ENCODE measurements around the gene CAVIN2.

CAVIN2 gene

DNA sequence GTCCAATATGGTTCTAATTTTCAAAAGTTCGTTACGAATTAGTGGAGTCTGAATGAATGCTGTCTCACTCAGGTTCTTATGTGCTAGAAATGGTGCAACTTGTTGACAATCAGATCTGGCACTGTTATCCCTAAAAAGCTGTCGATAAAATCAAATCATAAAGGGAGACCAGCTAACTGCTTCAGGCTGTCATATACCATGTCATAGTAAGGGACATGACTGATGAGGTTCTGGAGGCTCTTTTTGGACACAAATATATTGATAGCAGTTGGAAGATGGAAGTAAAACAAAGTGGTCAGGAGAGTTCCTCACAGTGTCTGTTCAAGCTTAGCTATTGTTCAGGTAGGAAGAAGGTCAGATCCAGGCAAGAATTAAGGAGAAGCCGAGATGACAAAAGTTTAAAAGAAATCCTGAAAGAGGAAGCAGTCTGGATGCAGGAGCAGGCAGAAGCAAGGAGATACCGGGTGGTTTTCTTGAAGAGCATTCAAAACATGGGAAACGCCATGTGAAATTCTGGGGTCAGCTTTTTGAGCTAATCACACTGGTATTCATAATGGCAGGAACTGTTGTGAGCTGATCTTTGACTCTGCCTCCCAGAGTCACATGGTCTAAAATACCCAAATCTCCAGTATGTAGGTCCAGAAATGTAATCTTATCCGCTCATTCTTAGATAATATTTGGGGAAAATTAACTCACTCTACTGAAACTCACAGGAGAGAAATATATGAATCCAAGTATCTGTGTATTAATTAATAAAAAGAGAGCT is 9.4 kb upstream of the CAVIN2 start:
- H3K79me2 ChIP-seq (ENCODE audit: control insufficient read depth, low read length): no peaks in the 10 kb centered on the region
- H4K20me1 ChIP-seq (ENCODE audit: control insufficient read depth, insufficient read depth, low read depth, low read length): no peaks in the 10 kb centered on the region
- H3K27ac ChIP-seq (ENCODE audit: low read depth, low read length): no peak overlapping the region
- H3K36me3 ChIP-seq (ENCODE audit: control insufficient read depth, low read length): no peaks in the 10 kb centered on the region
- H3K27me3 ChIP-seq (ENCODE audit: control insufficient read depth, low read length): no peaks in the 10 kb centered on the region
- H3K4me1 ChIP-seq (ENCODE audit: control insufficient read depth, low read length): no peaks in the 10 kb centered on the region
- H3F3A ChIP-seq (ENCODE audit: control insufficient read depth, insufficient read depth): no peaks in the 10 kb centered on the region
- no peak for TF ChIP-seq EZH2phosphoT487 (IDR thresholded peaks at IDR 0.05; ENCODE audit: borderline replicate concordance, low read length)
- TF ChIP-seq, protein P1, sequence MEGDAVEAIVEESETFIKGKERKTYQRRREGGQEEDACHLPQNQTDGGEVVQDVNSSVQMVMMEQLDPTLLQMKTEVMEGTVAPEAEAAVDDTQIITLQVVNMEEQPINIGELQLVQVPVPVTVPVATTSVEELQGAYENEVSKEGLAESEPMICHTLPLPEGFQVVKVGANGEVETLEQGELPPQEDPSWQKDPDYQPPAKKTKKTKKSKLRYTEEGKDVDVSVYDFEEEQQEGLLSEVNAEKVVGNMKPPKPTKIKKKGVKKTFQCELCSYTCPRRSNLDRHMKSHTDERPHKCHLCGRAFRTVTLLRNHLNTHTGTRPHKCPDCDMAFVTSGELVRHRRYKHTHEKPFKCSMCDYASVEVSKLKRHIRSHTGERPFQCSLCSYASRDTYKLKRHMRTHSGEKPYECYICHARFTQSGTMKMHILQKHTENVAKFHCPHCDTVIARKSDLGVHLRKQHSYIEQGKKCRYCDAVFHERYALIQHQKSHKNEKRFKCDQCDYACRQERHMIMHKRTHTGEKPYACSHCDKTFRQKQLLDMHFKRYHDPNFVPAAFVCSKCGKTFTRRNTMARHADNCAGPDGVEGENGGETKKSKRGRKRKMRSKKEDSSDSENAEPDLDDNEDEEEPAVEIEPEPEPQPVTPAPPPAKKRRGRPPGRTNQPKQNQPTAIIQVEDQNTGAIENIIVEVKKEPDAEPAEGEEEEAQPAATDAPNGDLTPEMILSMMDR (IDR thresholded peaks at IDR 0.05; ENCODE audit: low read depth, low read length, poor library complexity, severe bottlenecking): no peak
- no peak overlapping the region for H3K4me3 ChIP-seq (ENCODE audit: low read length)
- H3K9me2 ChIP-seq (replicated peaks; ENCODE audit: control insufficient read depth, low read length): no peaks in the 10 kb centered on the region; the same call in 1 of the 2 replicates
- H3K9me3 ChIP-seq (ENCODE audit: control insufficient read depth, insufficient read depth, low read length): no peaks in the 10 kb centered on the region
- H3K4me2 ChIP-seq (ENCODE audit: low read length): no peak overlapping the region

DNA sequence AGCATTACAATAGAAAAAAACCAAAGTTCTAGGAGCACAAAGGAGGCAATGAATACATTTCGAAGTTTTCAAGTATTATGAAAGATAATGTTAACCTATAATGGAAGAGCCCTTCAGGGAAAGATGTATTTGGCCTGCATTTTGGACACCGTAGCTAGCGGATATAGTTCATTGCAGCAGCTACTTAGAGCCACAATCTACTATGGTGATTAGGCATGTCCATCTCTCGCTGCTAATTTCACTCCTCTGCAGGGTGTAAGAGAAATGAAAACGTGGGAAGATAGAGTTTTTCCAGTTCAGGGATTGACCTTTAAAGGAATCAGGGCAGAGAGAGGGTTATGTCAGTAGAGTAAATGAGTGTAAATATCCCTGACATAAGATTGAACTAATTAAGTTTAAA is 8.5 kb upstream of the CAVIN2 start:
- Histone ChIP-seq H4K20me1 (ENCODE audit: control insufficient read depth, insufficient read depth, low read depth, low read length) (no peaks in the 10 kb centered on the region), H3K9me3 (ENCODE audit: control insufficient read depth, insufficient read depth, low read length) (no peaks in the 10 kb centered on the region), H3K27me3 (ENCODE audit: control insufficient read depth, low read length) (no peaks in the 10 kb centered on the region), H3K4me2 (ENCODE audit: low read length) (no peak overlapping the region), H3K36me3 (ENCODE audit: control insufficient read depth, low read length) (no peaks in the 10 kb centered on the region), H3K4me3 (ENCODE audit: low read length) (no peak overlapping the region), H3K79me2 (ENCODE audit: control insufficient read depth, low read length) (no peaks in the 10 kb centered on the region), H3F3A (ENCODE audit: control insufficient read depth, insufficient read depth) (no peaks in the 10 kb centered on the region), H3K4me1 (ENCODE audit: control insufficient read depth, low read length) (no peaks in the 10 kb centered on the region), H3K27ac (ENCODE audit: low read depth, low read length) (no peak overlapping the region), H3K9me2 (replicated peaks; ENCODE audit: control insufficient read depth, low read length) (no peaks in the 10 kb centered on the region; the same call in 1 of the 2 replicates)
- no peak for TF ChIP-seq EZH2phosphoT487 (IDR thresholded peaks at IDR 0.05; ENCODE audit: borderline replicate concordance, low read length)
- TF ChIP-seq, protein P1 (IDR thresholded peaks at IDR 0.05; ENCODE audit: low read depth, low read length, poor library complexity, severe bottlenecking): no peak

DNA sequence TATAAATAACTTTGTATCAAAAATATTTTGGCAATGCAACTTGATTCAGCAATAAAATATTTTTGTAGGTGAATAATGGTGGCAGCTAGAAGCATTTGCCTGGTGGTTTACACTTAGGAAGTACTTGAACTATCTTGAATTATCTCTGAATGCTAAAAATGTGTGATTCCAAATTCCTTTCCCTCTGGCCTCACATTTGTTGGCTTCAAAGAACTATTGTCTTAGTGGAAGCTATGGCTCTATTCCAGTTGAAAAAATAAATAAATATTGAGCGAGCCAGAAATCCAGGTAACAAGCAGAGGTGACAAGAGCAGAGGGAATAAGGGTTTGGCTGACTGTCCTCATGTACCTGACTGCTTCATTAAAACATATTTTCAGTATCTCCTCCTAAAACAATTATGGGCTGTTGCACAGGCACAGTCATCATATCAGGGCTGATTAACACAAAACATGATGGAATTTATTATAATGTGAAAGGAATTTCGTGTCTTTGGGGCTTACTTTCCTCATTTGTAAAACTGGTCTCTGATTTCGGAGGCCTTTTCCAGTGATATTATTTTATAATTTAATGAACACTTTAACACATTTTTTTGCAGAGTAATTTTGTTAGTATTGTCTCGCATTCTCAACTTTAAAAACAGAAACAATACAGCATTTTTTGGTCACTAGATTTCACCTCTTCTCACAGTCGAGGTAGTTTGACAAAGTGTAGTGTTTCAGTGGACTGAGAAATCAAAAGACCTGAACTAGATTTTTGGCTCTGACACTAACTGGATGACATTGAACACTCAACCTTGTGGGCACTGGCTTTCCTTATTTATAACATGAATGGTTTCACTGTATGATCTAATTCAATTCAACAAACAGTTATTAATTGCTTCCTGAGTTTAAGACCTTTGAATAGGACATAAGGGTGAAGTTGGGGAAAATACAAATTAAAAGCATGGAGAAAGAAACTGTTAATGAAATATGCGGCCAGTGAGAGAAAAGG is 7.8 kb upstream of the CAVIN2 start:
- no peak overlapping the region for H3K4me3 ChIP-seq (ENCODE audit: low read length)
- H4K20me1 ChIP-seq (ENCODE audit: control insufficient read depth, insufficient read depth, low read depth, low read length): no peaks in the 10 kb centered on the region
- H3K9me3 ChIP-seq (ENCODE audit: control insufficient read depth, insufficient read depth, low read length): no peaks in the 10 kb centered on the region
- no peaks in the 10 kb centered on the region; the same call in 1 of the 2 replicates for H3K9me2 ChIP-seq (replicated peaks; ENCODE audit: control insufficient read depth, low read length)
- H3K79me2 ChIP-seq (ENCODE audit: control insufficient read depth, low read length): no peaks in the 10 kb centered on the region
- no peak overlapping the region for H3K27ac ChIP-seq (ENCODE audit: low read depth, low read length)
- no peaks in the 10 kb centered on the region for H3K27me3 ChIP-seq (ENCODE audit: control insufficient read depth, low read length)
- H3F3A ChIP-seq (ENCODE audit: control insufficient read depth, insufficient read depth): no peaks in the 10 kb centered on the region
- H3K36me3 ChIP-seq (ENCODE audit: control insufficient read depth, low read length): no peaks in the 10 kb centered on the region
- H3K4me1 ChIP-seq (ENCODE audit: control insufficient read depth, low read length): no peaks in the 10 kb centered on the region
- TF ChIP-seq EZH2phosphoT487 (IDR thresholded peaks at IDR 0.05; ENCODE audit: borderline replicate concordance, low read length): no peak
- TF ChIP-seq, protein P1 (IDR thresholded peaks at IDR 0.05; ENCODE audit: low read depth, low read length, poor library complexity, severe bottlenecking): no peak
- no peak overlapping the region for H3K4me2 ChIP-seq (ENCODE audit: low read length)
